Stimulated activated CD8-positive, alpha-beta memory T cell treated with anti-CD3 and anti-CD28 coated beads, Interleukin-15, amount 100 ng/mL, for 24 hours (primary cell): Measurements from ENCODE around the gene MAD1L1.

Source experiments
- DNase-seq: peaks from one replicate; pipeline ENCODE4 v3.0.0-alpha.2; 2020; ENCODE audit warnings: low read depth

The MAD1L1 gene

GRCh38 chr7:1781369-1781768 lies 451.4 kb downstream of the MAD1L1 start:
- no peak for DNase-seq

- DNase-seq: no peak
Measured at GRCh38 chr7:1779445-1779844, 453.3 kb downstream of the MAD1L1 start.

- DNase-seq: no peak
Measured at GRCh38 chr7:1777122-1777521, 455.6 kb downstream of the MAD1L1 start.

- DNase-seq: no peak
Measured at GRCh38 chr7:1775389-1775788, 457.4 kb downstream of the MAD1L1 start.

GRCh38 chr7:1770331-1770730 lies 462.4 kb downstream of the MAD1L1 start:
- DNase-seq: no peak

GRCh38 chr7:1769286-1770200 lies 463.2 kb downstream of the MAD1L1 start:
- DNase-seq: no peak

GRCh38 chr7:1768832-1769231 lies 463.9 kb downstream of the MAD1L1 start:
- no peak for DNase-seq

GRCh38 chr7:1767524-1767923 lies 465.2 kb downstream of the MAD1L1 start:
- no peak for DNase-seq
